ENCODE results near the gene KCNG2.

Gene KCNG2

GRCh38 chr18:79784965-79785770, 12.6 kb upstream of the KCNG2 start:
- CTCF ChIA-PET, result no interaction called here
- no peak for DNase-seq (ENCODE audit: low read depth, low spot score)
- POLR2A ChIA-PET, result no interaction called here
- H3K4me3 ChIP-seq (ENCODE audit: low read depth, low read length), result no peak overlapping the region
- TF ChIP-seq CTCF (IDR thresholded peaks at IDR 0.05; ENCODE audit: insufficient read depth, low read length, missing control alignments), result no peak

- H3K4me3 ChIP-seq (ENCODE audit: low read depth, low read length), result no peak overlapping the region
- ChIA-PET POLR2A (no interaction called here), CTCF (no interaction called here)
- DNase-seq (ENCODE audit: low read depth, low spot score), result no peak
- TF ChIP-seq CTCF (IDR thresholded peaks at IDR 0.05; ENCODE audit: insufficient read depth, low read length, missing control alignments), result no peak
These were observed 11.9 kb upstream of the KCNG2 start for GRCh38 chr18:79785831-79786230.

- no peak for DNase-seq (ENCODE audit: low read depth, low spot score)
- POLR2A ChIA-PET, result no interaction called here
These were observed 11.4 kb upstream of the KCNG2 start for GRCh38 chr18:79786304-79786703.

GRCh38 chr18:79786786-79787526, 10.8 kb upstream of the KCNG2 start:
- DNase-seq (ENCODE audit: low read depth, low spot score), result peak; percentile 14
- ChIA-PET CTCF (no interaction called here), POLR2A (no interaction called here)
- no peak overlapping the region for H3K4me3 ChIP-seq (ENCODE audit: low read depth, low read length)
- no peak for TF ChIP-seq CTCF (IDR thresholded peaks at IDR 0.05; ENCODE audit: insufficient read depth, low read length, missing control alignments)

More at GRCh38 chr18:79786304-79786703, 11.4 kb upstream of the KCNG2 start:
- H3K4me3 ChIP-seq (ENCODE audit: low read depth, low read length), result no peak overlapping the region
- no peak for TF ChIP-seq CTCF (IDR thresholded peaks at IDR 0.05; ENCODE audit: insufficient read depth, low read length, missing control alignments)
- CTCF ChIA-PET, result no interaction called here

- ChIA-PET CTCF (no interaction called here), POLR2A (no interaction called here)
- no peak overlapping the region for H3K4me3 ChIP-seq (ENCODE audit: low read depth, low read length)
- TF ChIP-seq CTCF (IDR thresholded peaks at IDR 0.05; ENCODE audit: insufficient read depth, low read length, missing control alignments), result no peak
- no peak for DNase-seq (ENCODE audit: low read depth, low spot score)
These were observed 10.2 kb upstream of the KCNG2 start for GRCh38 chr18:79787527-79787864.

GRCh38 chr18:79787865-79788733, 9.6 kb upstream of the KCNG2 start:
- ChIA-PET CTCF (no interaction called here), POLR2A (no interaction called here)
- peak; percentile 4 for TF ChIP-seq CTCF (IDR thresholded peaks at IDR 0.05; ENCODE audit: insufficient read depth, low read length, missing control alignments)
- H3K4me3 ChIP-seq (ENCODE audit: low read depth, low read length), result peak overlapping the region; percentile 33
- no peak for DNase-seq (ENCODE audit: low read depth, low spot score)
